K562 (cell line): Measurements from ENCODE around the gene NPY1R. TPM values are rescaled to one million over a fixed set of nuclear protein-coding genes. Genes with fewer than 3 reads are reported as not detected.

ENCODE experiments used
- ATAC-seq: fragments of 200-7000 bp; cut with Tn5 transposase; 3 replicates; pipeline ENCODE4 v1.9.1; 2020; ENCODE audit warnings: moderate library complexity
- BruUV-seq: library from RNA; stranded (reverse); fragments of 400-500 nt; replicated peaks from 2 replicates; lab custom pipeline; 2021; lab: Mats Ljungman, UMichigan
- CTCF ChIA-PET: fragments of 300-600 bp; formaldehyde crosslinking; extraction: SDS; loops from one replicate; lab custom pipeline; 2021; ENCODE audit warnings: low intra/inter-chr PET ratio; lab: Yijun Ruan, JAX
- POLR2A ChIA-PET: fragments of 300-600, 350-650 bp; sonication (Branson Sonifier 250); formaldehyde crosslinking; extraction: SDS; loops from one replicate; lab custom pipeline; 2021; ENCODE audit warnings: antibody characterized with exemption, inconsistent platforms; lab: Yijun Ruan, JAX
- DNase-seq, 4 experiments: peaks; one replicate each; pipeline versions ENCODE4 v3.0.0 to v3.0.0-alpha.2; 2011 to 2018; ENCODE audit warnings: low spot score in 3 of 4, mixed read lengths in 3 of 4; ENCODE audit errors: extremely low read depth in 1 of 4
- FAIRE-seq: peaks from 2 replicates; lab custom pipeline; 2011; peaks lifted over from hg19 to GRCh38; lab: Jason Lieb, UNC
- H2AFZ ChIP-seq: 2 replicates; pipeline ENCODE4 v1.6.0; 2011; ENCODE audit warnings: low read depth, low read length, control low read depth, inconsistent platforms
- H3K27ac ChIP-seq: fragments of 200-600 bp; 3 replicates; pipeline ENCODE4 v1.8.0; 2011; ENCODE audit warnings: low read depth, mild to moderate bottlenecking, control low read depth, inconsistent platforms, low read length, moderate library complexity, mixed read lengths; ENCODE audit errors: extremely low read depth
- H3K27me3 ChIP-seq, 2 experiments: fragments of 300-600 bp in 1 of 2; 2 replicates in 1 of 2; 3 replicates in 1 of 2; pipeline versions ENCODE4 v1.6.0 to v1.8.0; 2011; ENCODE audit warnings: inconsistent platforms in 2 of 2, low read length in 2 of 2, mild to moderate bottlenecking in 1 of 2, mixed read lengths in 1 of 2, moderate library complexity in 1 of 2; ENCODE audit not compliant: control insufficient read depth in 2 of 2, insufficient read depth in 2 of 2
- H3K36me3 ChIP-seq: fragments of 300-600 bp; 3 replicates; pipeline ENCODE4 v1.8.0; 2011; ENCODE audit warnings: mild to moderate bottlenecking, low read length, inconsistent platforms; ENCODE audit not compliant: control insufficient read depth, insufficient read depth
- H3K4me1 ChIP-seq, 2 experiments: fragments of 200-600 bp in 1 of 2; replicated peaks in 1 of 2; 2 replicates in 1 of 2; 3 replicates in 1 of 2; pipeline versions ENCODE4 v1.5.1 to v1.8.0; 2011; ENCODE audit warnings: inconsistent platforms in 2 of 2, low read length in 2 of 2, mild to moderate bottlenecking in 1 of 2, mixed read lengths in 1 of 2, moderate library complexity in 1 of 2; ENCODE audit not compliant: control insufficient read depth in 2 of 2, insufficient read depth in 2 of 2
- H3K4me2 ChIP-seq: 2 replicates; pipeline ENCODE4 v1.6.1; 2011; ENCODE audit warnings: low read length, control low read depth, inconsistent platforms, mixed read lengths; ENCODE audit not compliant: insufficient read depth
- H3K4me3 ChIP-seq: fragments of 200-600 bp; sonication (generic), shearing (Covaris generic); 2 replicates; pipeline ENCODE4 v1.5.1; 2016; ENCODE audit warnings: control low read depth, inconsistent platforms
- H3K79me2 ChIP-seq: fragments of 200-600 bp; 3 replicates; pipeline ENCODE4 v1.8.0; 2011; ENCODE audit warnings: low read length, inconsistent platforms; ENCODE audit not compliant: control insufficient read depth, insufficient read depth
- H3K9ac ChIP-seq, 2 experiments: 2 replicates each; pipeline versions ENCODE4 v1.6.0 to v1.6.1; 2011; ENCODE audit warnings: low read depth in 2 of 2, low read length in 2 of 2, control low read depth in 1 of 2, inconsistent platforms in 1 of 2, mild to moderate bottlenecking in 1 of 2, mixed read lengths in 1 of 2; ENCODE audit not compliant: insufficient read depth in 1 of 2
- H3K9me1 ChIP-seq: one replicate; pipeline ENCODE4 v1.6.0; 2011; ENCODE audit warnings: inconsistent platforms, mild to moderate bottlenecking, low read length, moderate library complexity; ENCODE audit not compliant: control insufficient read depth, insufficient read depth
- H3K9me3 ChIP-seq: replicated peaks from 2 replicates; pipeline ENCODE4 v1.5.1; 2011; ENCODE audit warnings: low read depth, low read length, inconsistent platforms; ENCODE audit not compliant: control insufficient read depth, insufficient read depth
- H4K20me1 ChIP-seq: replicated peaks from 2 replicates; pipeline ENCODE4 v1.6.1; 2011; ENCODE audit warnings: low read length, inconsistent platforms, mixed read lengths; ENCODE audit not compliant: control insufficient read depth, insufficient read depth
- BACH1 ChIP-seq: fragments of 200-800 bp; sonication (Bioruptor generic); IDR thresholded peaks from 2 replicates; pipeline ENCODE4 v1.6.1; 2016; ENCODE audit warnings: missing genetic modification characterization, missing compliant biosample characterization
- CEBPB ChIP-seq: fragments of 450-650 bp; IDR thresholded peaks from 2 replicates; pipeline ENCODE4 v1.6.1; 2016; ENCODE audit warnings: missing genetic modification characterization, missing compliant biosample characterization
- CEBPG ChIP-seq, 3 experiments: fragments of 200-800 bp in 1 of 3; sonication (Bioruptor generic) in 1 of 3; sonication (generic) in 1 of 3; formaldehyde crosslinking in 1 of 3; IDR thresholded peaks in 2 of 3; conservative IDR thresholded peaks in 1 of 3; 2 replicates each; pipeline versions ENCODE4 v1.6.1 to v1.8.0; 2016 to 2022; ENCODE audit warnings: missing compliant biosample characterization in 2 of 3, missing genetic modification characterization in 2 of 3, mild to moderate bottlenecking in 1 of 3, missing genetic modification reagents in 1 of 3
- SUPT5H ChIP-seq: fragments of 450-650 bp; IDR thresholded peaks from 2 replicates; pipeline ENCODE4 v1.6.1; 2016
- ZNF140 ChIP-seq: fragments of 250-450 bp; sonication (Bioruptor Pico); IDR thresholded peaks from 2 replicates; pipeline ENCODE4 v1.8.0; 2021; ENCODE audit warnings: moderate library complexity, mild to moderate bottlenecking, inconsistent platforms
- WGBS: fragments of 100-300 bp; shearing (Covaris generic); methylation state at CpG from one replicate; pipeline ENCODE4 v1.1.6; 2016; ENCODE audit warnings: low coverage, mixed read lengths; ENCODE audit not compliant: insufficient coverage; ENCODE audit errors: missing lambda C conversion rate; 5-methylcytosine and 5-hydroxymethylcytosine counted together
- in situ Hi-C: fragments of 300-500 bp; cut with MboI; formaldehyde crosslinking; loops from 4 replicates; pipeline ENCODE4 v1.15.0; 2018; ENCODE audit warnings: inconsistent platforms, mixed read lengths
- intact Hi-C: fragments of 100-400 bp; cut with micrococcal nuclease; formaldehyde crosslinking; loops from 2 replicates; pipeline ENCODE4 v1.14.2; 2022
- polyA plus RNA-seq, 8 experiments: library from polyadenylated mRNA; depleted of rRNA in 4 of 8; stranded (reverse) in 5 of 8; unstranded in 3 of 8; fragments of >200 nt; fragmentation: Nextera tagmentation in 2 of 8; fragmentation: Illumina TruSeq in 1 of 8; extraction: Ambion mirVana in 2 of 8; extraction: Trizol in 1 of 8; gene quantifications; 2 replicates each; pipeline versions ENCODE4 v1.2.1 to v1.2.3, GENCODE V29; 2011 to 2014; ENCODE audit warnings: inconsistent platforms in 1 of 8, missing spikeins in 1 of 8
- total RNA-seq, 7 experiments: library from RNA; depleted of rRNA in 6 of 7; stranded (reverse); fragments of >200 nt in 6 of 7; fragmentation: Illumina TruSeq in 2 of 7; extraction: Trizol in 2 of 7; gene quantifications; 2 replicates each; pipeline versions ENCODE4 v1.2.1 to v1.2.3, GENCODE V29; 2011 to 2021; ENCODE audit warnings: low replicate concordance in 1 of 7

The NPY1R gene
- total and polyA plus RNA-seq, 9 of the 15 experiments (the other 6 are each of a cell fraction or from before 2014, with no cell fraction given): 0.04 to 0.18 (median 0.12) TPM; not detected in 5

DNA sequence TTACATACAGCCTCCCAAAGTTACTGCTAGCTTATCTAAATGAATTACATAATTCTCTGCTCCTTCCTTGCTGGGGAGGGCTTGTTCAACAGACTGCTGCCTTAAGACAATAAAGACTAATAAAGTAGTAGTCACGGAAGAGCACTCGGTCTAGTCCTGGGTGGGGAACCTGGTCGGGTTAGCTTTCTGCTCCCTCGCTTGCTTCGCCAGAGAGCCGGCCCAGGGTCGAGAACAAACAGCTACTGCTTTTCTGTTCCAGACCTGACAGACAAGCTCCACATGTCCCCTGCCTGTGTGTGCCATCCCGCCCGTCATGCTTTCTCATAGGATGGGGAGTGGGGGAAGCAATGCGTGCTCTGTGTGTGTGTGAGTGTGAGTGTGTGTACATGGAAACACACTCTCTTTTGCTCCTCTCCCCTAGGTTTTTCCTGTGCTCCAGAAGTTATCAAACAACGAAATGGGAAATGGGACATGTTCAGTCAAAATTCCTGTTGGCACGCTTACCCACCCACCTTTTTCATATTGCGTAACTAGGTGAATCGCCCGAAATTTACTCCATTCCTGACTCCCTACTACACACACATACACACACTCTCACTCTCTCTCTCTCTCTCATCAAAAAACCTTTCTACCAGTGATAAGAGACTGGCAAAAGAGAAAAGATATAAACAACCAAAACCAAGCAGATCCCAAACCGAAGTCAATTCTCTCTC, 1.3 kb downstream of the NPY1R start:
- in situ Hi-C loops: loop anchor here (10.0 kb wide), 2 partner anchors 136 to 226 kb away; no protein-coding TSS in a partner anchor
- Histone ChIP-seq H3K4me2 (no peak overlapping the region), H3K4me1 (peaks cover 0 to 8% of the 10 kb centered on the region in 2 experiments; a peak in 4 of 5 replicates), H3K36me3 (no peaks in the 10 kb centered on the region), H3K27me3 (peaks cover 0 to 8% of the 10 kb centered on the region in 2 experiments; a peak in 2 of 5 replicates), H4K20me1 (no peaks in the 10 kb centered on the region), H3K4me3 (no peak overlapping the region), H3K9me3 (no peaks in the 10 kb centered on the region), H3K9ac (no peak overlapping the region), H2AFZ (no peak overlapping the region), H3K27ac (no peak overlapping the region), H3K79me2 (no peaks in the 10 kb centered on the region), H3K9me1 (no peaks in the 10 kb centered on the region)
- ATAC-seq (no peak), FAIRE-seq (no peak), DNase-seq (no peak)
- intact Hi-C loops: loop anchor here (5.0 kb wide), 1 partner anchor 834 kb away; no protein-coding TSS in a partner anchor
- peak; percentile 53; the same call in 1 of the 2 replicates for TF ChIP-seq CEBPB (tag)
- TF ChIP-seq ZNF140: no peak
- TF ChIP-seq BACH1 (tag): no peak
- TF ChIP-seq SUPT5H: no peak
- no peak for TF ChIP-seq CEBPG (CRISPR knock-in tag; IDR thresholded peaks at IDR 0.05)
- peak in 1 of 2 experiments; percentile 34; a peak in 1 of 4 replicates for TF ChIP-seq CEBPG (tag; conservative IDR thresholded peaks at IDR 0.05 in 1 of 2, IDR thresholded peaks at IDR 0.05 in 1 of 2)
- BruUV-seq: no TSS peak
- POLR2A ChIA-PET: no interaction called here
- CTCF ChIA-PET: no interaction called here
- 24% methylated on average over 15 of the region's 16 CpGs for WGBS
